ENCODE measurements around the gene RAD51B. TPM values are rescaled to one million over a fixed set of nuclear protein-coding genes. Genes with fewer than 3 reads are reported as not detected.

RAD51B gene
- total RNA-seq, 2 donors from 2014 or later, result 22.8 to 33.8 TPM

- no peak for TF ChIP-seq CTCF (conservative IDR thresholded peaks at IDR 0.05)
- peaks cover 25% of the 10 kb centered on the region for H3K4me1 Mint-ChIP-seq
These were observed 341.4 kb downstream of the RAD51B start for GRCh38 chr14:68160779-68161546.

GRCh38 chr14:68162887-68163286 lies 343.3 kb downstream of the RAD51B start:
- Mint-ChIP-seq H3K27me3 (ENCODE audit: insufficient read depth) (no peaks in the 10 kb centered on the region), H3K9me3 (no peaks in the 10 kb centered on the region), H3K27ac (no peak overlapping the region), H3K4me1 (peaks cover 24% of the 10 kb centered on the region), H3K4me3 (no peak overlapping the region), H3K36me3 (ENCODE audit: low read depth) (no peaks in the 10 kb centered on the region)
- Histone ChIP-seq H3K36me3 (ENCODE audit: control insufficient read depth, insufficient read depth, low read length) (no peaks in the 10 kb centered on the region), H3K9ac (ENCODE audit: extremely low read depth, low read length, poor library complexity, severe bottlenecking) (no peak overlapping the region), H3K27me3 (ENCODE audit: control insufficient read depth, insufficient read depth, low read length, poor library complexity, severe bottlenecking) (no peaks in the 10 kb centered on the region), H3K9me3 (ENCODE audit: control insufficient read depth, low read length) (no peaks in the 10 kb centered on the region), H3K4me1 (ENCODE audit: control insufficient read depth, insufficient read depth, low read length) (no peaks in the 10 kb centered on the region), H3K27ac (ENCODE audit: low read depth, low read length) (no peak overlapping the region), H3K4me3 (ENCODE audit: low read length) (no peak overlapping the region)
- TF ChIP-seq CTCF (conservative IDR thresholded peaks at IDR 0.05), result no peak
- DNase-seq, result no peak
- WGBS, 2 experiments (ENCODE audit: insufficient coverage in 1 of 2, insufficient read length in 1 of 2), result 91 to 98% methylated on average over 4 of the region's 4 CpGs

More at GRCh38 chr14:68160779-68161546, 341.4 kb downstream of the RAD51B start:
- no peak for DNase-seq
- no peaks in the 10 kb centered on the region for H3K9me3 Mint-ChIP-seq
- Histone ChIP-seq H3K9ac (ENCODE audit: extremely low read depth, low read length, poor library complexity, severe bottlenecking) (no peak overlapping the region), H3K4me1 (ENCODE audit: control insufficient read depth, insufficient read depth, low read length) (no peaks in the 10 kb centered on the region), H3K4me3 (ENCODE audit: low read length) (no peak overlapping the region), H3K27ac (ENCODE audit: low read depth, low read length) (no peak overlapping the region), H3K27me3 (ENCODE audit: control insufficient read depth, insufficient read depth, low read length, poor library complexity, severe bottlenecking) (no peaks in the 10 kb centered on the region), H3K36me3 (ENCODE audit: control insufficient read depth, insufficient read depth, low read length) (no peaks in the 10 kb centered on the region), H3K9me3 (ENCODE audit: control insufficient read depth, low read length) (no peaks in the 10 kb centered on the region)
- no peaks in the 10 kb centered on the region for H3K27me3 Mint-ChIP-seq (ENCODE audit: insufficient read depth)
- 90 to 96% methylated on average over 2 to 4 of the region's 4 CpGs for WGBS, 2 experiments (ENCODE audit: insufficient coverage in 1 of 2, insufficient read length in 1 of 2)
- no peak overlapping the region for H3K4me3 Mint-ChIP-seq
- H3K27ac Mint-ChIP-seq, result no peak overlapping the region
- H3K36me3 Mint-ChIP-seq (ENCODE audit: low read depth), result no peaks in the 10 kb centered on the region

- Histone ChIP-seq H3K36me3 (ENCODE audit: control insufficient read depth, insufficient read depth, low read length) (no peaks in the 10 kb centered on the region), H3K9ac (ENCODE audit: extremely low read depth, low read length, poor library complexity, severe bottlenecking) (no peak overlapping the region), H3K4me1 (ENCODE audit: control insufficient read depth, insufficient read depth, low read length) (no peaks in the 10 kb centered on the region), H3K27ac (ENCODE audit: low read depth, low read length) (no peak overlapping the region), H3K9me3 (ENCODE audit: control insufficient read depth, low read length) (no peaks in the 10 kb centered on the region), H3K4me3 (ENCODE audit: low read length) (no peak overlapping the region), H3K27me3 (ENCODE audit: control insufficient read depth, insufficient read depth, low read length, poor library complexity, severe bottlenecking) (no peaks in the 10 kb centered on the region)
- H3K27ac Mint-ChIP-seq, result peak overlapping the region; percentile 80
- H3K4me3 Mint-ChIP-seq, result no peak overlapping the region
- WGBS, 2 experiments (ENCODE audit: insufficient coverage in 1 of 2, insufficient read length in 1 of 2), result 73% methylated on average over 1 of the region's 1 CpG; no CpG with 5 or more reads in 1 of the 2 experiments
- H3K27me3 Mint-ChIP-seq (ENCODE audit: insufficient read depth), result no peaks in the 10 kb centered on the region
- peaks cover 24% of the 10 kb centered on the region for H3K4me1 Mint-ChIP-seq
- DNase-seq, result no peak
- H3K9me3 Mint-ChIP-seq, result no peaks in the 10 kb centered on the region
- H3K36me3 Mint-ChIP-seq (ENCODE audit: low read depth), result no peaks in the 10 kb centered on the region
- TF ChIP-seq CTCF (conservative IDR thresholded peaks at IDR 0.05), result no peak
These were observed 345.1 kb downstream of the RAD51B start for GRCh38 chr14:68164711-68165113.

Measured in endodermal cell (in vitro differentiated cells).